ENCODE measurements around the gene DTHD1. TPM values are rescaled to one million over a fixed set of nuclear protein-coding genes. Genes with fewer than 3 reads are reported as not detected.
A peak's percentile ranks its signal among the peaks of the same experiment; 100 is the strongest.

DTHD1 gene
- total and polyA plus RNA-seq, 10 of the 15 experiments (the other 5 are each of a cell fraction or from before 2014, with no cell fraction given) = 0.05 to 2.8 (median 1.4) TPM

DNA sequence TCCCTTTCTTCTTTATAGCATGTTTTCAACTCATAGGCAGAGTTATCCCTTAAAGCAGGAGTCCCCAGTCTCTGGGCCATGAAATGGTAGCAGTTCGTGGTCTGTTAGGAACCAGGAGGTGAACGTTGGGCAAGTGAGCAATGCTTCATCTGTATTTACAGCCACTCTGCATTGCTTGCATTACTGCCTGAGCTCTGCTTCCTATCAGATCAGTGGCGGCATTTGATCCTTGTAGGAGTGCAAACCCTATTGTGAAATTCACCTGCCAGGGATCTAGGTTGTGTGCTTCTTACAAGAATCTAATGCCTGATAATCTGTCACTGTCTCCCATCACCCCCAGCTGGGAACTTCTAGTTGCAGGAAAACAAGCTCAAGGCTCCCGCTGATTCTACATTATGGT lies 39.8 kb downstream of the DTHD1 start (continued):
- TF ChIP-seq CBFB (IDR thresholded peaks at IDR 0.05; ENCODE audit: low read depth) (no peak), USF2 (IDR thresholded peaks at IDR 0.05; ENCODE audit: borderline replicate concordance, low read depth, low read length) (no peak)

DNA sequence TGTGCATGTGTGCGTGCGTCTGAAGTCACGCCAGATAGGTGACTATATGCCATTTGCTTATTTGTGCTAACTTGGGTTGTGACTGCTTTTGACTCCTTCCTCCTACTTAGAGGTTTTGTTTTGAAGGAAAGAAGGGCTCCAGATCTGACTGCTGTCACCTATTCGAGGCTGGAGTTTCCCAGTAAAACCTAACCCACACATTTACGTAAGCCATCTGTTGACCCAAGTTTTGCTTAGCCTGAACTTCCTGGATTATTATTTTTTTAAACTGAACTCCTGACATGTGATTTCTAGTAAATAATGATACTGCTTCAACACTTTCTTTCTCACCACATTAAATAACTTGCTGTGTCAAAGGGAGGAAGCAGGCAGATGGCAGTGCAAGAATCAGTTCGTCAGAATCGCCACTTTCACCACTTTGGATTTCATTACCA lies 41.5 kb downstream of the DTHD1 start:
- H3K79me2 ChIP-seq (ENCODE audit: control insufficient read depth, insufficient read depth, low read length) = no peaks in the 10 kb centered on the region
- ChIA-PET RAD21 (ENCODE audit: unreplicated experiment) (interaction anchor here (3.8 kb wide), 1 partner anchor 80 kb away, joined by 14 read pairs; the partner anchor contains the start of gene ARAP2), POLR2A (no interaction called here), SMC1A (ENCODE audit: uncharacterized antibody, unreplicated experiment) (interaction anchor here (0.6 to 6.3 kb wide), 2 partner anchors 8 to 80 kb away, joined by 3 to 60 read pairs; no protein-coding TSS in a partner anchor), CTCF (interaction anchor here (1.3 kb wide), 1 partner anchor 25 kb away, joined by 4 read pairs; no protein-coding TSS in a partner anchor)
- no peaks in the 10 kb centered on the region for H3K36me3 ChIP-seq (ENCODE audit: control insufficient read depth in 2 of 2, insufficient read depth in 2 of 2, low read length in 1 of 2)
- no peaks in the 10 kb centered on the region for H4K20me1 ChIP-seq (ENCODE audit: control insufficient read depth, insufficient read depth)
- H3K9me3 ChIP-seq (replicated peaks; ENCODE audit: control insufficient read depth, insufficient read depth, low read length) = no peaks in the 10 kb centered on the region
- no peaks in the 10 kb centered on the region for H3K27me3 ChIP-seq (replicated peaks in 1 of 2; ENCODE audit: control insufficient read depth in 2 of 2, insufficient read depth in 2 of 2, low read length in 1 of 2)
- in situ Hi-C loops (cut with MboI) = loop anchor here (5.0 kb wide), 1 partner anchor 81 kb away; the partner anchor contains the start of gene ARAP2
- peak overlapping the region; percentile 62 for H3K4me2 ChIP-seq (ENCODE audit: control insufficient read depth, insufficient read depth)
- ATAC-seq (peak; percentile 13), DNase-seq (ENCODE audit: low read depth, low spot score) (peak; percentile 64), FAIRE-seq (peak; percentile 65)
- intact Hi-C loops (cut with micrococcal nuclease; ENCODE audit: unreplicated experiment) = loop anchor here (5.0 kb wide), 1 partner anchor 116 kb away; no protein-coding TSS in a partner anchor
- BruUV-seq (replicated peaks) = no TSS peak
- H3K4me1 ChIP-seq (ENCODE audit: control insufficient read depth, insufficient read depth, low read length) = peaks cover 65% of the 10 kb centered on the region
- peak overlapping the region; percentile 5; the same call in 1 of the 2 replicates for H3K9ac ChIP-seq (ENCODE audit: control insufficient read depth, insufficient read depth, low read length)
- peak overlapping the region; percentile 93 for H3K27ac ChIP-seq (ENCODE audit: control insufficient read depth, insufficient read depth)
- H2AFZ ChIP-seq (ENCODE audit: control insufficient read depth, low read depth, low read length) = peak overlapping the region; percentile 80
- H3K4me3 ChIP-seq = no peak overlapping the region
- 38% methylated on average over 7 of the region's 7 CpGs for WGBS (ENCODE audit: insufficient coverage, insufficient replicate concordance, low lambda C conversion rate, missing lambda C conversion rate)
- TF ChIP-seq SREBF1 (IDR thresholded peaks at IDR 0.05; ENCODE audit: low read length) (no peak), BHLHE40 (IDR thresholded peaks at IDR 0.05; ENCODE audit: borderline replicate concordance in 1 of 2, low read depth in 2 of 2, low read length in 1 of 2) (peak; percentile 29 to 32; a peak in 2 of 4 replicates), ZSCAN29 (IDR thresholded peaks at IDR 0.05) (no peak), BACH1 (IDR thresholded peaks at IDR 0.05; ENCODE audit: borderline replicate concordance) (no peak), ATF7 (IDR thresholded peaks at IDR 0.05; ENCODE audit: low read depth) (peak; percentile 49; the same call in 1 of the 2 replicates), HDGF (IDR thresholded peaks at IDR 0.05) (no peak), CBFB (IDR thresholded peaks at IDR 0.05; ENCODE audit: low read depth) (peak; percentile 51; the same call in 1 of the 2 replicates), TBL1XR1 (IDR thresholded peaks at IDR 0.05; ENCODE audit: low read depth, low read length) (peak; percentile 56), RCOR1 (conservative IDR thresholded peaks at IDR 0.05; ENCODE audit: low read depth, low read length) (no peak), SMAD1 (IDR thresholded peaks at IDR 0.05; ENCODE audit: low read depth, partially characterized antibody) (no peak), MTA3 (IDR thresholded peaks at IDR 0.05; ENCODE audit: borderline replicate concordance, low read length) (0 out of 2 replicates have a peak, but pooled peaks have one; percentile 73), EZH2 (IDR thresholded peaks at IDR 0.05; ENCODE audit: borderline replicate concordance, control insufficient read depth, low read depth, low read length) (no peak), CHD2 (IDR thresholded peaks at IDR 0.05; ENCODE audit: borderline replicate concordance, low read depth, low read length) (no peak)
- TF ChIP-seq, protein P1, sequence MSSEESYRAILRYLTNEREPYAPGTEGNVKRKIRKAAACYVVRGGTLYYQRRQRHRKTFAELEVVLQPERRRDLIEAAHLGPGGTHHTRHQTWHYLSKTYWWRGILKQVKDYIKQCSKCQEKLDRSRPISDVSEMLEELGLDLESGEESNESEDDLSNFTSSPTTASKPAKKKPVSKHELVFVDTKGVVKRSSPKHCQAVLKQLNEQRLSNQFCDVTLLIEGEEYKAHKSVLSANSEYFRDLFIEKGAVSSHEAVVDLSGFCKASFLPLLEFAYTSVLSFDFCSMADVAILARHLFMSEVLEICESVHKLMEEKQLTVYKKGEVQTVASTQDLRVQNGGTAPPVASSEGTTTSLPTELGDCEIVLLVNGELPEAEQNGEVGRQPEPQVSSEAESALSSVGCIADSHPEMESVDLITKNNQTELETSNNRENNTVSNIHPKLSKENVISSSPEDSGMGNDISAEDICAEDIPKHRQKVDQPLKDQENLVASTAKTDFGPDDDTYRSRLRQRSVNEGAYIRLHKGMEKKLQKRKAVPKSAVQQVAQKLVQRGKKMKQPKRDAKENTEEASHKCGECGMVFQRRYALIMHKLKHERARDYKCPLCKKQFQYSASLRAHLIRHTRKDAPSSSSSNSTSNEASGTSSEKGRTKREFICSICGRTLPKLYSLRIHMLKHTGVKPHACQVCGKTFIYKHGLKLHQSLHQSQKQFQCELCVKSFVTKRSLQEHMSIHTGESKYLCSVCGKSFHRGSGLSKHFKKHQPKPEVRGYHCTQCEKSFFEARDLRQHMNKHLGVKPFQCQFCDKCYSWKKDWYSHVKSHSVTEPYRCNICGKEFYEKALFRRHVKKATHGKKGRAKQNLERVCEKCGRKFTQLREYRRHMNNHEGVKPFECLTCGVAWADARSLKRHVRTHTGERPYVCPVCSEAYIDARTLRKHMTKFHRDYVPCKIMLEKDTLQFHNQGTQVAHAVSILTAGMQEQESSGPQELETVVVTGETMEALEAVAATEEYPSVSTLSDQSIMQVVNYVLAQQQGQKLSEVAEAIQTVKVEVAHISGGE (CRISPR knock-in tag; IDR thresholded peaks at IDR 0.05) = no peak
